Neural cell (in vitro differentiated cells): ENCODE measurements around the gene SUPT4H1. TPM values are rescaled to one million over a fixed set of nuclear protein-coding genes. Genes with fewer than 3 reads are reported as not detected.

Experiments used
- H2AFZ ChIP-seq: fragments of 200-600, 300-800 bp; sonication (generic), shearing (Covaris generic); 2 replicates; pipeline ENCODE4 v1.6.0; 2014; ENCODE audit warnings: low read depth, mild to moderate bottlenecking, antibody characterized with exemption, low read length, moderate library complexity
- H3F3A ChIP-seq: fragments of 200-600 bp; shearing (Covaris generic); 2 replicates; pipeline ENCODE4 v1.6.1; 2016; ENCODE audit warnings: mild to moderate bottlenecking, moderate library complexity, mixed read lengths, antibody characterized with exemption, low read length; ENCODE audit not compliant: insufficient read depth, poor library complexity, severe bottlenecking
- H3K27ac ChIP-seq: fragments of 200-600, 300-800 bp; sonication (generic), shearing (Covaris generic); 2 replicates; pipeline ENCODE4 v1.5.1; 2014; ENCODE audit warnings: mild to moderate bottlenecking, low read length, moderate library complexity
- H3K27me3 ChIP-seq: fragments of 300-800, 200-600 bp; sonication (generic), shearing (Covaris generic); 2 replicates; pipeline ENCODE4 v1.6.0; 2014; ENCODE audit warnings: mild to moderate bottlenecking, low read depth, low read length, moderate library complexity; ENCODE audit not compliant: insufficient read depth
- H3K36me3 ChIP-seq: fragments of 300-800, 200-600 bp; sonication (generic), shearing (Covaris generic); 2 replicates; pipeline ENCODE4 v1.5.1; 2014; ENCODE audit warnings: mild to moderate bottlenecking, antibody characterized with exemption, low read length, moderate library complexity; ENCODE audit not compliant: insufficient read depth
- H3K4me2 ChIP-seq: fragments of 300-800, 200-600 bp; sonication (generic), shearing (Covaris generic); 2 replicates; pipeline ENCODE4 v1.6.0; 2014; ENCODE audit warnings: mild to moderate bottlenecking, low read length
- H3K4me3 ChIP-seq: fragments of 300-800, 200-600 bp; sonication (generic), shearing (Covaris generic); 2 replicates; pipeline ENCODE4 v1.5.1; 2014; ENCODE audit warnings: mild to moderate bottlenecking, low read length, moderate library complexity
- H3K79me2 ChIP-seq: fragments of 200-600 bp; shearing (Covaris generic); replicated peaks from 2 replicates; pipeline ENCODE4 v1.6.0; 2014; ENCODE audit warnings: mild to moderate bottlenecking, low read length, moderate library complexity; ENCODE audit not compliant: insufficient read depth
- H3K9ac ChIP-seq: fragments of 300-800, 200-600 bp; sonication (generic), shearing (Covaris generic); 2 replicates; pipeline ENCODE4 v1.6.1; 2016; ENCODE audit warnings: mild to moderate bottlenecking, low read length, mixed read lengths
- H3K9me2 ChIP-seq: fragments of 200-600 bp; shearing (Covaris generic); 2 replicates; pipeline ENCODE4 v1.6.1; 2016; ENCODE audit warnings: mild to moderate bottlenecking, low read length, mixed read lengths; ENCODE audit not compliant: insufficient read depth
- H3K9me3 ChIP-seq: fragments of 200-600, 300-800 bp; sonication (generic), shearing (Covaris generic); 2 replicates; pipeline ENCODE4 v1.6.1; 2016; ENCODE audit warnings: mild to moderate bottlenecking, mixed run types, low read length, moderate library complexity, mixed read lengths
- H4K20me1 ChIP-seq: fragments of 200-600 bp; shearing (Covaris generic); 2 replicates; pipeline ENCODE4 v1.6.1; 2016; ENCODE audit warnings: mild to moderate bottlenecking, mixed run types; ENCODE audit not compliant: insufficient read depth
- EP300 ChIP-seq: fragments of 450-650 bp; conservative IDR thresholded peaks from 2 replicates; pipeline ENCODE4 v1.6.1; 2014; ENCODE audit warnings: antibody characterized with exemption, mild to moderate bottlenecking, moderate library complexity; ENCODE audit not compliant: poor library complexity, severe bottlenecking
- EZH2 ChIP-seq: fragments of 200-600, 300-800 bp; shearing (Covaris generic), sonication (generic); IDR thresholded peaks from 2 replicates; pipeline ENCODE4 v1.6.1; 2014; ENCODE audit warnings: antibody characterized with exemption, low read length, borderline replicate concordance, mild to moderate bottlenecking; ENCODE audit not compliant: insufficient read depth, poor library complexity, severe bottlenecking
- MXI1 ChIP-seq: fragments of 450-650 bp; conservative IDR thresholded peaks from 2 replicates; pipeline ENCODE4 v1.6.1; 2014; ENCODE audit warnings: antibody characterized with exemption, mild to moderate bottlenecking; ENCODE audit not compliant: poor library complexity, severe bottlenecking
- POLR2AphosphoS5 ChIP-seq: IDR thresholded peaks from 2 replicates; pipeline ENCODE4 v1.6.1; 2012
- RAD21 ChIP-seq: fragments of 450-650 bp; conservative IDR thresholded peaks from 2 replicates; pipeline ENCODE4 v1.6.1; 2014; ENCODE audit warnings: antibody characterized with exemption, mild to moderate bottlenecking, moderate library complexity
- SMC3 ChIP-seq: fragments of 450-650 bp; conservative IDR thresholded peaks from 2 replicates; pipeline ENCODE4 v1.6.1; 2014; ENCODE audit warnings: antibody characterized with exemption, mild to moderate bottlenecking, moderate library complexity; ENCODE audit not compliant: poor library complexity
- TAF1 ChIP-seq: IDR thresholded peaks from 2 replicates; pipeline ENCODE4 v1.6.1; 2012; ENCODE audit warnings: low read depth
- polyA plus RNA-seq: library from polyadenylated mRNA; depleted of rRNA; stranded (reverse); fragments of >200 nt; gene quantifications from 2 replicates; pipeline ENCODE4 v1.2.3, GENCODE V29; 2014
- TF ChIP-seq, protein P1 (sequence below): fragments of 450-650 bp; IDR thresholded peaks from 2 replicates; pipeline ENCODE4 v1.5.1; 2014; ENCODE audit warnings: antibody characterized with exemption, mild to moderate bottlenecking, moderate library complexity; ENCODE audit not compliant: poor library complexity, severe bottlenecking
- TF ChIP-seq, protein P2 (sequence below): IDR thresholded peaks from 2 replicates; pipeline ENCODE4 v1.6.1; 2012; ENCODE audit warnings: borderline replicate concordance

SUPT4H1 gene
- polyA plus RNA-seq, 1 donor from 2014 or later = 109 TPM

DNA sequence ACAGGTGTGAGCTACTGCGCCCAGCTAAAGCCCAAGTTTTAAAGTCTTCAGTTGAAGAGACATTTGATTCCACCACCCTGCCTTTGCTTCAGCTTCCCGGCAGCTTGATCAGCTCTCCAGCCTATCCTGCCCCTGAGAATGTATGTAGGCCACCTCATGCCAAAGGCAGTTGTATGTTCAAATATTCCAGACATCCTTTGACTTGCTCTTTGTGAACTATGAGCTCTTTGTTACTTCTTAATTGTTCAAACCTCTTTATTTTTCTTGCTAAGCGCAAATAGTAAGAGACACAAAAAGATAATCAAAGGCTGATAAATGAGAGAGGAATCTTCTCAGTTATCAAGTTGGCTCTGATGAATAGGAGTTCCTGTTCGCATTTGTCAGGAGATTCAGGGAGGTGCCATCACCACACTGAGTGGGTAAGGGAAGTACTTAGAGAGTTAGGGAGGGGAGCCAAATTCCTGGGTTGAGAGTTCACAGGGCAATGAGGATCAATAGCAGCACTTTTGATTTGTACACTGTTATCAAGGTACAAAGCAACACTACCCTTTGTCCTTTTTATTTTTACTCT lies 32.0 kb upstream of the SUPT4H1 start:
- H3K27ac ChIP-seq = no peak overlapping the region
- no peaks in the 10 kb centered on the region for H4K20me1 ChIP-seq
- no peak overlapping the region for H2AFZ ChIP-seq
- H3K9ac ChIP-seq = no peak overlapping the region
- H3K4me2 ChIP-seq = no peak overlapping the region
- no peak for TF ChIP-seq MXI1
- no peak for TF ChIP-seq SMC3
- TF ChIP-seq, protein P1, sequence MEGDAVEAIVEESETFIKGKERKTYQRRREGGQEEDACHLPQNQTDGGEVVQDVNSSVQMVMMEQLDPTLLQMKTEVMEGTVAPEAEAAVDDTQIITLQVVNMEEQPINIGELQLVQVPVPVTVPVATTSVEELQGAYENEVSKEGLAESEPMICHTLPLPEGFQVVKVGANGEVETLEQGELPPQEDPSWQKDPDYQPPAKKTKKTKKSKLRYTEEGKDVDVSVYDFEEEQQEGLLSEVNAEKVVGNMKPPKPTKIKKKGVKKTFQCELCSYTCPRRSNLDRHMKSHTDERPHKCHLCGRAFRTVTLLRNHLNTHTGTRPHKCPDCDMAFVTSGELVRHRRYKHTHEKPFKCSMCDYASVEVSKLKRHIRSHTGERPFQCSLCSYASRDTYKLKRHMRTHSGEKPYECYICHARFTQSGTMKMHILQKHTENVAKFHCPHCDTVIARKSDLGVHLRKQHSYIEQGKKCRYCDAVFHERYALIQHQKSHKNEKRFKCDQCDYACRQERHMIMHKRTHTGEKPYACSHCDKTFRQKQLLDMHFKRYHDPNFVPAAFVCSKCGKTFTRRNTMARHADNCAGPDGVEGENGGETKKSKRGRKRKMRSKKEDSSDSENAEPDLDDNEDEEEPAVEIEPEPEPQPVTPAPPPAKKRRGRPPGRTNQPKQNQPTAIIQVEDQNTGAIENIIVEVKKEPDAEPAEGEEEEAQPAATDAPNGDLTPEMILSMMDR = no peak
- no peak for TF ChIP-seq POLR2AphosphoS5
- TF ChIP-seq, protein P2, sequence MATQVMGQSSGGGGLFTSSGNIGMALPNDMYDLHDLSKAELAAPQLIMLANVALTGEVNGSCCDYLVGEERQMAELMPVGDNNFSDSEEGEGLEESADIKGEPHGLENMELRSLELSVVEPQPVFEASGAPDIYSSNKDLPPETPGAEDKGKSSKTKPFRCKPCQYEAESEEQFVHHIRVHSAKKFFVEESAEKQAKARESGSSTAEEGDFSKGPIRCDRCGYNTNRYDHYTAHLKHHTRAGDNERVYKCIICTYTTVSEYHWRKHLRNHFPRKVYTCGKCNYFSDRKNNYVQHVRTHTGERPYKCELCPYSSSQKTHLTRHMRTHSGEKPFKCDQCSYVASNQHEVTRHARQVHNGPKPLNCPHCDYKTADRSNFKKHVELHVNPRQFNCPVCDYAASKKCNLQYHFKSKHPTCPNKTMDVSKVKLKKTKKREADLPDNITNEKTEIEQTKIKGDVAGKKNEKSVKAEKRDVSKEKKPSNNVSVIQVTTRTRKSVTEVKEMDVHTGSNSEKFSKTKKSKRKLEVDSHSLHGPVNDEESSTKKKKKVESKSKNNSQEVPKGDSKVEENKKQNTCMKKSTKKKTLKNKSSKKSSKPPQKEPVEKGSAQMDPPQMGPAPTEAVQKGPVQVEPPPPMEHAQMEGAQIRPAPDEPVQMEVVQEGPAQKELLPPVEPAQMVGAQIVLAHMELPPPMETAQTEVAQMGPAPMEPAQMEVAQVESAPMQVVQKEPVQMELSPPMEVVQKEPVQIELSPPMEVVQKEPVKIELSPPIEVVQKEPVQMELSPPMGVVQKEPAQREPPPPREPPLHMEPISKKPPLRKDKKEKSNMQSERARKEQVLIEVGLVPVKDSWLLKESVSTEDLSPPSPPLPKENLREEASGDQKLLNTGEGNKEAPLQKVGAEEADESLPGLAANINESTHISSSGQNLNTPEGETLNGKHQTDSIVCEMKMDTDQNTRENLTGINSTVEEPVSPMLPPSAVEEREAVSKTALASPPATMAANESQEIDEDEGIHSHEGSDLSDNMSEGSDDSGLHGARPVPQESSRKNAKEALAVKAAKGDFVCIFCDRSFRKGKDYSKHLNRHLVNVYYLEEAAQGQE = no peak
- no peaks in the 10 kb centered on the region for H3K9me2 ChIP-seq
- H3K4me3 ChIP-seq = no peak overlapping the region
- no peaks in the 10 kb centered on the region for H3F3A ChIP-seq
- H3K9me3 ChIP-seq = no peaks in the 10 kb centered on the region
- no peaks in the 10 kb centered on the region for H3K79me2 ChIP-seq
- no peaks in the 10 kb centered on the region for H3K36me3 ChIP-seq
- no peaks in the 10 kb centered on the region for H3K27me3 ChIP-seq

DNA sequence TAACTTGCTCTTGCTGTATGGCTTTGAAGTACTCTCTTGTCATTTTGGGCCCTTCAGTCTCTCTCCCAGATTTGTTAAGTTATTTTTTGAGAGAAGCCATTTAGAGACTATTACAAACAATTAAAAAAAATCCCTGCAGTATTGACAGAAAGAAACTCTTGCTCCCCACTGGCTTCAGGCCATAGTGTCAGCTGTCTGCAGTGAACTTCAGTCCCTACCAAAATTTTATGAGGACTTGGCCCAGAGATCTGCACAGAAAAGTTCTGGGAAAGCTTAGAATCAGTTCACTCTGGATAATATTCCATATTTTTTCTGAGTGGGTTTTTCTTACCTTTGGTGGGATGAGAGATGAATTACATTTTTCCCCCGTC lies 30.9 kb upstream of the SUPT4H1 start:
- no peak overlapping the region for H3K27ac ChIP-seq
- no peaks in the 10 kb centered on the region for H3K79me2 ChIP-seq
- H3K36me3 ChIP-seq = no peaks in the 10 kb centered on the region
- no peak overlapping the region for H2AFZ ChIP-seq
- no peak overlapping the region for H3K4me3 ChIP-seq
- no peaks in the 10 kb centered on the region for H3K9me2 ChIP-seq
- no peaks in the 10 kb centered on the region for H3K27me3 ChIP-seq
- TF ChIP-seq EP300 (no peak), EZH2 (no peak), MXI1 (no peak), RAD21 (no peak), POLR2AphosphoS5 (no peak), SMC3 (no peak), TAF1 (no peak)
- TF ChIP-seq, protein P2 = no peak
- TF ChIP-seq, protein P1 = no peak
- H4K20me1 ChIP-seq = no peaks in the 10 kb centered on the region
- no peaks in the 10 kb centered on the region for H3K9me3 ChIP-seq
- H3F3A ChIP-seq = no peaks in the 10 kb centered on the region
- no peak overlapping the region for H3K4me2 ChIP-seq
- no peak overlapping the region for H3K9ac ChIP-seq
